ENCODE results near the gene RIMKLB.

The RIMKLB gene

GRCh38 chr12:8829621-8830020, 131.8 kb downstream of the RIMKLB start:
- WGBS (ENCODE audit: insufficient coverage) = 98% methylated on average over 7 of the region's 7 CpGs
- Histone ChIP-seq H3K9me3 (ENCODE audit: control extremely low read depth in 1 of 5, control insufficient read depth in 4 of 5, insufficient read depth in 2 of 5, low read depth in 1 of 5, low read length in 4 of 5) (no peaks in the 10 kb centered on the region), H3K27me3 (replicated peaks in 2 of 5; ENCODE audit: control insufficient read depth in 4 of 5, insufficient read depth in 5 of 5, low read length in 4 of 5) (no peaks in the 10 kb centered on the region), H3K27ac (ENCODE audit: insufficient read depth in 1 of 2, low read depth in 1 of 2, low read length in 2 of 2, poor library complexity in 1 of 2, severe bottlenecking in 2 of 2) (no peak overlapping the region), H3K4me3 (ENCODE audit: control insufficient read depth in 1 of 7, extremely low read depth in 1 of 7, insufficient read depth in 4 of 7, low read depth in 2 of 7, low read length in 6 of 7) (no peak overlapping the region), H3K4me1 (ENCODE audit: control extremely low read depth in 1 of 4, control insufficient read depth in 4 of 4, insufficient read depth in 4 of 4, low read length in 3 of 4) (peaks cover 0 to 13% (median 5%) of the 10 kb centered on the region in 4 experiments), H3K36me3 (ENCODE audit: control insufficient read depth in 4 of 4, insufficient read depth in 4 of 4, low read length in 3 of 4) (no peaks in the 10 kb centered on the region)
- DNase-seq = no peak
- POLR2A ChIA-PET = no interaction called here
- CTCF ChIA-PET = no interaction called here

- no peaks in the 10 kb centered on the region for H3K36me3 ChIP-seq (ENCODE audit: control insufficient read depth in 4 of 4, insufficient read depth in 4 of 4, low read length in 3 of 4)
- 100% methylated on average over 8 of the region's 9 CpGs for WGBS (ENCODE audit: insufficient coverage)
- POLR2A ChIA-PET = no interaction called here
- H3K27me3 ChIP-seq (replicated peaks in 2 of 5; ENCODE audit: control insufficient read depth in 4 of 5, insufficient read depth in 5 of 5, low read length in 4 of 5) = no peaks in the 10 kb centered on the region
- CTCF ChIA-PET = interaction anchor here (0.7 to 0.9 kb wide), 2 partner anchors 9 to 13 kb away, joined by 3 to 5 read pairs; partner anchors contain the start of gene A2ML1
- H3K9me3 ChIP-seq (ENCODE audit: control extremely low read depth in 1 of 5, control insufficient read depth in 4 of 5, insufficient read depth in 2 of 5, low read depth in 1 of 5, low read length in 4 of 5) = no peaks in the 10 kb centered on the region
- no peak overlapping the region for H3K27ac ChIP-seq (ENCODE audit: insufficient read depth in 1 of 2, low read depth in 1 of 2, low read length in 2 of 2, poor library complexity in 1 of 2, severe bottlenecking in 2 of 2)
- no peak for DNase-seq
- peaks cover 0 to 13% (median 5%) of the 10 kb centered on the region in 4 experiments for H3K4me1 ChIP-seq (ENCODE audit: control extremely low read depth in 1 of 4, control insufficient read depth in 4 of 4, insufficient read depth in 4 of 4, low read length in 3 of 4)
- no peak overlapping the region for H3K4me3 ChIP-seq (ENCODE audit: control insufficient read depth in 1 of 7, extremely low read depth in 1 of 7, insufficient read depth in 4 of 7, low read depth in 2 of 7, low read length in 6 of 7)
These were observed 133.3 kb downstream of the RIMKLB start for GRCh38 chr12:8831116-8831515.

- POLR2A ChIA-PET = no interaction called here
- Histone ChIP-seq H3K9me3 (ENCODE audit: control extremely low read depth in 1 of 5, control insufficient read depth in 4 of 5, insufficient read depth in 2 of 5, low read depth in 1 of 5, low read length in 4 of 5) (no peaks in the 10 kb centered on the region), H3K4me3 (ENCODE audit: control insufficient read depth in 1 of 7, extremely low read depth in 1 of 7, insufficient read depth in 4 of 7, low read depth in 2 of 7, low read length in 6 of 7) (no peak overlapping the region), H3K27ac (ENCODE audit: insufficient read depth in 1 of 2, low read depth in 1 of 2, low read length in 2 of 2, poor library complexity in 1 of 2, severe bottlenecking in 2 of 2) (no peak overlapping the region), H3K36me3 (ENCODE audit: control insufficient read depth in 4 of 4, insufficient read depth in 4 of 4, low read length in 3 of 4) (no peaks in the 10 kb centered on the region), H3K27me3 (replicated peaks in 2 of 5; ENCODE audit: control insufficient read depth in 4 of 5, insufficient read depth in 5 of 5, low read length in 4 of 5) (no peaks in the 10 kb centered on the region), H3K4me1 (ENCODE audit: control extremely low read depth in 1 of 4, control insufficient read depth in 4 of 4, insufficient read depth in 4 of 4, low read length in 3 of 4) (peaks cover 0 to 13% (median 5%) of the 10 kb centered on the region in 4 experiments)
- CTCF ChIA-PET = no interaction called here
- WGBS (ENCODE audit: insufficient coverage) = 93% methylated on average over 3 of the region's 6 CpGs
- DNase-seq = no peak
These were observed 134.7 kb downstream of the RIMKLB start for GRCh38 chr12:8832500-8832899.
